ENCODE results near the gene USP40. TPM values are rescaled to one million over a fixed set of nuclear protein-coding genes. Genes with fewer than 3 reads are reported as not detected.

The USP40 gene
- total RNA-seq, 2 donors from 2014 or later, result 12.9 to 22.4 TPM

GRCh38 chr2:233428438-233428837, 138.1 kb downstream of the USP40 start:
- Mint-ChIP-seq H3K9me3 (peaks cover 8% of the 10 kb centered on the region), H3K27ac (no peak overlapping the region), H3K36me3 (ENCODE audit: low read depth) (peaks cover 14% of the 10 kb centered on the region), H3K4me1 (no peaks in the 10 kb centered on the region), H3K27me3 (ENCODE audit: insufficient read depth) (no peaks in the 10 kb centered on the region), H3K4me3 (no peak overlapping the region)
- Histone ChIP-seq H3K9ac (ENCODE audit: extremely low read depth, low read length, poor library complexity, severe bottlenecking) (no peak overlapping the region), H3K4me3 (ENCODE audit: low read length) (no peak overlapping the region), H3K4me1 (ENCODE audit: control insufficient read depth, insufficient read depth, low read length) (no peaks in the 10 kb centered on the region), H3K27me3 (ENCODE audit: control insufficient read depth, insufficient read depth, low read length, poor library complexity, severe bottlenecking) (no peaks in the 10 kb centered on the region), H3K36me3 (ENCODE audit: control insufficient read depth, insufficient read depth, low read length) (no peaks in the 10 kb centered on the region), H3K9me3 (ENCODE audit: control insufficient read depth, low read length) (peaks cover 9% of the 10 kb centered on the region), H3K27ac (ENCODE audit: low read depth, low read length) (no peak overlapping the region)
- 94% methylated on average over 6 to 7 of the region's 7 CpGs for WGBS, 2 experiments (ENCODE audit: insufficient coverage in 1 of 2, insufficient read length in 1 of 2)
- no peak for DNase-seq
- TF ChIP-seq CTCF (conservative IDR thresholded peaks at IDR 0.05), result no peak

GRCh38 chr2:233428008-233428407, 138.6 kb downstream of the USP40 start:
- Mint-ChIP-seq H3K9me3 (peaks cover 8% of the 10 kb centered on the region), H3K4me3 (no peak overlapping the region), H3K36me3 (ENCODE audit: low read depth) (peaks cover 17% of the 10 kb centered on the region), H3K27ac (no peak overlapping the region), H3K27me3 (ENCODE audit: insufficient read depth) (no peaks in the 10 kb centered on the region), H3K4me1 (no peaks in the 10 kb centered on the region)
- no peak overlapping the region for H3K9ac ChIP-seq (ENCODE audit: extremely low read depth, low read length, poor library complexity, severe bottlenecking)
- no peaks in the 10 kb centered on the region for H3K36me3 ChIP-seq (ENCODE audit: control insufficient read depth, insufficient read depth, low read length)
- WGBS, 2 experiments (ENCODE audit: insufficient coverage in 1 of 2, insufficient read length in 1 of 2), result 92 to 100% methylated on average over 1 to 3 of the region's 3 CpGs
- H3K27me3 ChIP-seq (ENCODE audit: control insufficient read depth, insufficient read depth, low read length, poor library complexity, severe bottlenecking), result no peaks in the 10 kb centered on the region
- DNase-seq, result no peak
- H3K4me1 ChIP-seq (ENCODE audit: control insufficient read depth, insufficient read depth, low read length), result no peaks in the 10 kb centered on the region
- TF ChIP-seq CTCF (conservative IDR thresholded peaks at IDR 0.05), result no peak
- no peak overlapping the region for H3K27ac ChIP-seq (ENCODE audit: low read depth, low read length)
- H3K9me3 ChIP-seq (ENCODE audit: control insufficient read depth, low read length), result peaks cover 9% of the 10 kb centered on the region
- no peak overlapping the region for H3K4me3 ChIP-seq (ENCODE audit: low read length)

GRCh38 chr2:233426619-233427342, 139.8 kb downstream of the USP40 start:
- DNase-seq, result no peak
- Histone ChIP-seq H3K4me3 (ENCODE audit: low read length) (no peak overlapping the region), H3K36me3 (ENCODE audit: control insufficient read depth, insufficient read depth, low read length) (no peaks in the 10 kb centered on the region), H3K27ac (ENCODE audit: low read depth, low read length) (no peak overlapping the region), H3K4me1 (ENCODE audit: control insufficient read depth, insufficient read depth, low read length) (peaks cover 3% of the 10 kb centered on the region), H3K27me3 (ENCODE audit: control insufficient read depth, insufficient read depth, low read length, poor library complexity, severe bottlenecking) (no peaks in the 10 kb centered on the region), H3K9me3 (ENCODE audit: control insufficient read depth, low read length) (peaks cover 9% of the 10 kb centered on the region), H3K9ac (ENCODE audit: extremely low read depth, low read length, poor library complexity, severe bottlenecking) (no peak overlapping the region)
- H3K27ac Mint-ChIP-seq, result no peak overlapping the region
- peaks cover 14% of the 10 kb centered on the region for H3K36me3 Mint-ChIP-seq (ENCODE audit: low read depth)
- 96 to 98% methylated on average over 6 to 7 of the region's 7 CpGs for WGBS, 2 experiments (ENCODE audit: insufficient coverage in 1 of 2, insufficient read length in 1 of 2)
- TF ChIP-seq CTCF (conservative IDR thresholded peaks at IDR 0.05), result no peak
- no peaks in the 10 kb centered on the region for H3K27me3 Mint-ChIP-seq (ENCODE audit: insufficient read depth)
- peaks cover 6% of the 10 kb centered on the region for H3K4me1 Mint-ChIP-seq
- peaks cover 8% of the 10 kb centered on the region for H3K9me3 Mint-ChIP-seq
- no peak overlapping the region for H3K4me3 Mint-ChIP-seq

Other genes with a start within 250 kb of the USP40 start
- gene DGKD, start 212.3 kb downstream of the USP40 start, total RNA-seq, result 10 to 100 TPM; 39.2 to 46.9 TPM
- gene UGT1A8, start 50.9 kb upstream of the USP40 start, total RNA-seq, result not detected
- under 1 TPM in 1 of 2 donors, not detected in 1; 0.13 TPM for gene UGT1A10, start 69.7 kb upstream of the USP40 start, total RNA-seq
- gene UGT1A9, start 105.1 kb upstream of the USP40 start, total RNA-seq, result not detected
- not detected for gene UGT1A7, start 115.1 kb upstream of the USP40 start, total RNA-seq
- gene UGT1A6, start 126.1 kb upstream of the USP40 start, total RNA-seq, result not detected
- not detected for gene UGT1A5, start 146.1 kb upstream of the USP40 start, total RNA-seq
- not detected for gene UGT1A4, start 152.0 kb upstream of the USP40 start, total RNA-seq
- not detected for gene UGT1A3, start 162.3 kb upstream of the USP40 start, total RNA-seq
- gene UGT1A1, start 193.5 kb upstream of the USP40 start, total RNA-seq, result not detected
- gene MROH2A, start 211.5 kb upstream of the USP40 start, total RNA-seq, result not detected

Measured in endodermal cell (in vitro differentiated cells).